ENCODE results near the gene ASF1B. TPM values are rescaled to one million over a fixed set of nuclear protein-coding genes. Genes with fewer than 3 reads are reported as not detected.
"Not testable (repeated sequence)": the region's sequence is repeated elsewhere in the genome, so short reads cannot be mapped to it uniquely, and the experiment has no call there.

The ASF1B gene
- total RNA-seq, 2 donors from 2014 or later = 62.6 to 73.7 TPM

DNA sequence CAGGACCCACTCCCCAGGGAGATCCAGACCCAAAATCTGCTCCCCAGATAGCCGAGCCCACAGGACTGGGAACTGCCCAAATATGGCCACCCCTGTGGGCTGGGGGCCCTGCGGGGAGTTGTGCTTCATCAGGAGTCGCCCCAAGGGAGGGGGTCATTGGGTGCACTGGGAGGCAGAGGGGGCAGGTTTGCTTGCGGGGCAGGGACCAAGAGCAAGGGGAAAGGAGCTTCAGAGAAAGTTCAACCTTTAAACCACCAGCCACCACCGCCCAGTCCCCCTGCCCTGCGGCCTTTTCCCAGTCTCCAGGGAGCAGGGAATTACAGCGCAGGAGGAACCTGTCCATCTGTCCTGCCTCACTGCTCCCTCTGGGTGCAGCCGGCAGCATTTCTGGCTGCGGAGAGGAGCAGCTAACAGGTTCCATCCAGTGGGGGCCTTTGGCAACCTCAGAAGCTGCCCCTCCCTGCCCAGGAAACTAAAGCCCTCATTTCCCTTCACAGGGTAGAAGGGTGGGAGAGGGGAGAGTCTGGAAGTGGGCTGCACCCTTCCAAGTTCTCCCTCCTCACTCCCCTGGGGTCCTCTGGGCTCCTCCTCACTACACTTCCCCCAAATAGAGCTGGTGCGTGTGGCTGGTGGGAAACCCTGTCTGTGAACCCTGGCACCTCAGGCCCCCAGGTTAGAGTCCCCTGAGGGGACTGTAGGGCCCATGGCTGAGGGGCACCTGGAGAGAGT lies 13.8 kb upstream of the ASF1B start:
- H3K9me3 Mint-ChIP-seq = no peaks in the 10 kb centered on the region
- H3K27me3 Mint-ChIP-seq = no peaks in the 10 kb centered on the region
- H3K4me3 Mint-ChIP-seq = peak overlapping the region; percentile 86
- ATAC-seq (replicated peaks) = peak; percentile 33
- H3K36me3 Mint-ChIP-seq (ENCODE audit: low read depth) = peaks cover 8% of the 10 kb centered on the region
- peak overlapping the region; percentile 98 for H3K27ac Mint-ChIP-seq
- H3K4me1 Mint-ChIP-seq = peaks cover 22% of the 10 kb centered on the region

DNA sequence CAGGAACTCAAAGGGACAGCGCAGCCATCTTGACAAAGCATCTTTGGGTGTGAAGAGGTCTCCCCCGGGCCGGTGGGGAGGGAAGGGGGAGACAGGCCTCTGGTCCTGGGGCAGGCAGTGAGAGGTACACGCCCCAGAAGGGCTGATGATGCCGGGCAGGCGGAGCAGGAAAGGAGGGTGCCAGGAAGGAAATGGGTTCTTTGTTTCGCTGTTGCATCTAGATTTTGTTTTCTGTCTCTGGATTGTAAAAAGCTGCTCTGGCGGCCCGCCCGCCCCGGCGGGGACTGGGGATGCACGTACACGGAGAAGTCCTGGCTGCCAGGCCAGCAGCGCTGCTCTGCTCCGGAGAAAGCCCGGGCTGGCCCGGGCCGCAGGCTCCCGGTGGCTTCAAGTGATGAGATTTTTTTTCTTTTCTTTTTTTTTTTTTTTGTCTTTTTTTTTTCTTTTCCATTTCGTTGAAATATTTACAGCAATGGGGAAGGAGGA lies 13.2 kb upstream of the ASF1B start:
- Mint-ChIP-seq H3K27ac (peak overlapping the region; percentile 98), H3K36me3 (ENCODE audit: low read depth) (peaks cover 8% of the 10 kb centered on the region), H3K4me3 (peak overlapping the region; percentile 86), H3K9me3 (no peaks in the 10 kb centered on the region), H3K27me3 (no peaks in the 10 kb centered on the region), H3K4me1 (peaks cover 22% of the 10 kb centered on the region)
- ATAC-seq (replicated peaks) = peak; percentile 78

GRCh38 chr19:14148751-14149410 lies 12.5 kb upstream of the ASF1B start:
- Mint-ChIP-seq H3K9me3 (no peaks in the 10 kb centered on the region), H3K27ac (peak overlapping the region; percentile 98), H3K36me3 (ENCODE audit: low read depth) (peaks cover 8% of the 10 kb centered on the region), H3K27me3 (no peaks in the 10 kb centered on the region), H3K4me3 (peak overlapping the region; percentile 86), H3K4me1 (peaks cover 22% of the 10 kb centered on the region)
- ATAC-seq (replicated peaks) = no peak

GRCh38 chr19:14147797-14148605 lies 11.6 kb upstream of the ASF1B start:
- no peaks in the 10 kb centered on the region for H3K27me3 Mint-ChIP-seq
- H3K4me3 Mint-ChIP-seq = peak overlapping the region; percentile 86

DNA sequence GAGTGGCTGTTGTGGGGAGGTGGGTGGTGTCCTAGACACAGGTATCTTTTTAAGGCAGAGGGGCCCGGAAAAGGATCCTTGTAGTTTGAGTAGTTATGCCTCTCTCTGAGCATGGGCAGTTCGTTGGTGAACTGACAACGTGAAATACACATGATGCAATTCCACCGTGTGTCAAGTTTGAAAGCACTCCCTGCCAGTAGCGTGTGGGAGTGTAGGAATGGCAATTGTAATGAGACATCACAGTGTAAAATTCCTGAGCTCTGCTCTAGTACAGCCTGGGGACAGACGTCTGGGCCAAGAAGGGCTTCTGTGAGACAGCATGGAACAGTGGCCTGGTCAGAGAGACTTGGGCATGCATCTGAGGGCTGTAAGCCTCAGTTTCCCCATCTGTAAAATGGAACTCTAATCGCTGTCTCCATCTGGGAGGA lies 10.4 kb upstream of the ASF1B start:
- no peak for ATAC-seq (replicated peaks)
- no peaks in the 10 kb centered on the region for H3K36me3 Mint-ChIP-seq (ENCODE audit: low read depth)
- H3K4me1 Mint-ChIP-seq = peaks cover 27% of the 10 kb centered on the region
- peak overlapping the region; percentile 37 for H3K27ac Mint-ChIP-seq
- H3K27me3 Mint-ChIP-seq = no peaks in the 10 kb centered on the region
- no peak overlapping the region for H3K4me3 Mint-ChIP-seq
- H3K9me3 Mint-ChIP-seq = no peaks in the 10 kb centered on the region

More at GRCh38 chr19:14147797-14148605, 11.6 kb upstream of the ASF1B start:
- ATAC-seq (replicated peaks) = peak; percentile 65
- Mint-ChIP-seq H3K4me1 (peaks cover 20% of the 10 kb centered on the region), H3K9me3 (no peaks in the 10 kb centered on the region), H3K27ac (peak overlapping the region; percentile 98), H3K36me3 (ENCODE audit: low read depth) (peaks cover 4% of the 10 kb centered on the region)

DNA sequence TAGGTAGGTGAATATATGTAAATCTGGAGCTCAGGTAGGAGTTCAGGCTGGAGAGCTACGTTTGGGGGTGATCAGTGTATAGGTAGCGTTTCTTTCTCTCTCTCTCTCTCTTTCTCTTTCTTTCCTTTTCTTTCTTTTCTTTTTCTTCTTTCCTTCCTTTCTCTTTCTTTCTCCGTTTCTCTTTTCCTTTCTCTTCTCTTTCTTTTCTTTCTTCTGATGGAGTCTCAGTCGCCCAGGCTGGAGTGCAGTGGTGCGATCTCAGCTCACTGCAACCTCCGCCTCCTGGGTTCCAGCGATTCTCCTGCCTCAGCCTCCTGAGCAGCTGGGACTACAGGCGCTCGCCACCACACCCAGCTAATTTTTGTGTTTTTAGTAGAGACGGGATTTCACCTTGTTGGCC lies 9.8 kb upstream of the ASF1B start:
- H3K36me3 Mint-ChIP-seq (ENCODE audit: low read depth); H3K4me3 Mint-ChIP-seq; H3K9me3 Mint-ChIP-seq; H3K27me3 Mint-ChIP-seq; ATAC-seq (replicated peaks): not testable (repeated sequence)
- H3K4me1 Mint-ChIP-seq = peaks cover 27% of the 10 kb centered on the region
- H3K27ac Mint-ChIP-seq = peak overlapping the region; percentile 37

GRCh38 chr19:14145381-14145780 lies 9.0 kb upstream of the ASF1B start:
- no peaks in the 10 kb centered on the region for H3K36me3 Mint-ChIP-seq (ENCODE audit: low read depth)
- H3K9me3 Mint-ChIP-seq = no peaks in the 10 kb centered on the region
- H3K27me3 Mint-ChIP-seq = no peaks in the 10 kb centered on the region
- H3K27ac Mint-ChIP-seq = peak overlapping the region; percentile 37
- no peak overlapping the region for H3K4me3 Mint-ChIP-seq
- ATAC-seq (replicated peaks) = no peak
- peaks cover 27% of the 10 kb centered on the region for H3K4me1 Mint-ChIP-seq

- no peak overlapping the region for H3K4me3 Mint-ChIP-seq
- no peak for ATAC-seq (replicated peaks)
- no peaks in the 10 kb centered on the region for H3K36me3 Mint-ChIP-seq (ENCODE audit: low read depth)
- H3K27me3 Mint-ChIP-seq = no peaks in the 10 kb centered on the region
- H3K9me3 Mint-ChIP-seq = no peaks in the 10 kb centered on the region
- H3K27ac Mint-ChIP-seq = no peak overlapping the region
- H3K4me1 Mint-ChIP-seq = peaks cover 14% of the 10 kb centered on the region
These were observed 6.1 kb upstream of the ASF1B start for GRCh38 chr19:14142262-14143190.

GRCh38 chr19:14141041-14141440 lies 4.7 kb upstream of the ASF1B start:
- no peaks in the 10 kb centered on the region for H3K27me3 Mint-ChIP-seq

GRCh38 chr19:14139944-14140343 lies 3.6 kb upstream of the ASF1B start:
- no peak overlapping the region for H3K27ac Mint-ChIP-seq
- peaks cover 8% of the 10 kb centered on the region for H3K36me3 Mint-ChIP-seq (ENCODE audit: low read depth)
- H3K27me3 Mint-ChIP-seq = no peaks in the 10 kb centered on the region
- peaks cover 16% of the 10 kb centered on the region for H3K4me1 Mint-ChIP-seq
- ATAC-seq (replicated peaks) = no peak
- H3K9me3 Mint-ChIP-seq = no peaks in the 10 kb centered on the region
- H3K4me3 Mint-ChIP-seq = no peak overlapping the region

More at GRCh38 chr19:14141041-14141440, 4.7 kb upstream of the ASF1B start:
- H3K36me3 Mint-ChIP-seq (ENCODE audit: low read depth) = no peaks in the 10 kb centered on the region
- H3K4me3 Mint-ChIP-seq = no peak overlapping the region
- peaks cover 9% of the 10 kb centered on the region for H3K4me1 Mint-ChIP-seq
- ATAC-seq (replicated peaks) = no peak
- no peaks in the 10 kb centered on the region for H3K9me3 Mint-ChIP-seq
- no peak overlapping the region for H3K27ac Mint-ChIP-seq

GRCh38 chr19:14138576-14139265 lies 2.3 kb upstream of the ASF1B start:
- Mint-ChIP-seq H3K27me3 (no peaks in the 10 kb centered on the region), H3K4me3 (peak overlapping the region; percentile 68), H3K9me3 (no peaks in the 10 kb centered on the region), H3K36me3 (ENCODE audit: low read depth) (peaks cover 19% of the 10 kb centered on the region), H3K27ac (no peak overlapping the region), H3K4me1 (peaks cover 16% of the 10 kb centered on the region)
- no peak for ATAC-seq (replicated peaks)

DNA sequence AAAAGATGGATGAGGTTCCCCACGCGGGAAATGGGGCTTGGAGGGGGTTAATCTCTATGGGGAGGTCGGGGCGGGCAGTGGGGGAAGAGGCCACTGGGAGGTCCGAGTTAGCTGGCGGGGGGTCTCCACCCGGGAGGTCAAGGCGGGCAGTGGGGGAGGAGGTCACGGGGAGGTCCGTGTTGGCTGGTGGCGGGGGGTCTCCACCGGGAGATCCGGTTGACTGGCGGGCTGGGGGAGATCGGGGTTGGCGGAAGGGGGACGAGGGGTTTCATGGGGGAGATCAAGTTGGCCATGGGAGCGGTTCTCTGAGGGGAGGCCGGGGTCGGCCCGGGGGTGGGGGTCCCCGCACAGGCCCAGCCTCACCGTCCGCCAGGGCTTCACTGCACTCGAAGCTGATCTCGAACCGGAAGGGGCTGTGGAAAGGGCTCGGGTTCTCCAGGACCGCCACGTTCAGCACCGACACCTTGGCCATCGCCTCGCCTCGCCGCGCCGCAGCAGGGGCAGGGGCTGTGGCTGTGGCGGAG lies 342 bp downstream of the ASF1B start:
- H3K9me3 Mint-ChIP-seq = no peaks in the 10 kb centered on the region
- H3K27ac Mint-ChIP-seq = peak overlapping the region; percentile 88
- H3K36me3 Mint-ChIP-seq (ENCODE audit: low read depth) = peaks cover 23% of the 10 kb centered on the region
- ATAC-seq (replicated peaks) = no peak
- H3K4me3 Mint-ChIP-seq = peak overlapping the region; percentile 81
- no peaks in the 10 kb centered on the region for H3K27me3 Mint-ChIP-seq
- H3K4me1 Mint-ChIP-seq = peaks cover 7% of the 10 kb centered on the region

GRCh38 chr19:14135355-14135754 lies 1.0 kb downstream of the ASF1B start:
- peak overlapping the region; percentile 81 for H3K4me3 Mint-ChIP-seq
- ATAC-seq (replicated peaks) = no peak
- H3K27me3 Mint-ChIP-seq = no peaks in the 10 kb centered on the region
- H3K27ac Mint-ChIP-seq = peak overlapping the region; percentile 88
- H3K9me3 Mint-ChIP-seq = no peaks in the 10 kb centered on the region
- H3K36me3 Mint-ChIP-seq (ENCODE audit: low read depth) = peaks cover 23% of the 10 kb centered on the region
- H3K4me1 Mint-ChIP-seq = peaks cover 7% of the 10 kb centered on the region

Data from activated T-helper 17 cell treated with anti-CD3 and anti-CD28 coated beads, Interleukin-2, amount 50 U/mL, for 72 hours (primary cell).